ENCODE results near the gene GBA2.

The GBA2 gene

GRCh38 chr9:35748858-35749514 is at the start of gene GBA2, which contains the start of gene RGP1:
Gene GBA2 (minus strand): TSS chr9:35749228. CDS start chr9:35748704, 524 bp downstream.
Gene RGP1 (plus strand): TSS chr9:35749287. CDS start chr9:35749756, 469 bp downstream.
- DNase-seq, result peak; percentile 28 to 51 (median 35)

GRCh38 chr9:35797311-35798109 is 48.5 kb upstream of the GBA2 start:
- DNase-seq, result no peak

GRCh38 chr9:35795695-35796094 is 46.7 kb upstream of the GBA2 start:
- no peak for DNase-seq

GRCh38 chr9:35793461-35793860 is 44.4 kb upstream of the GBA2 start:
- no peak for DNase-seq

GRCh38 chr9:35792826-35793225 is 43.8 kb upstream of the GBA2 start:
- no peak for DNase-seq

GRCh38 chr9:35792024-35792813 is 43.2 kb upstream of the GBA2 start:
- DNase-seq, result no peak

GRCh38 chr9:35791297-35791921 is 42.4 kb upstream of the GBA2 start, which contains the start of gene NPR2:
Gene NPR2 (plus strand): TSS chr9:35791591. CDS start chr9:35792409, 818 bp downstream.
- no peak for DNase-seq

- peak in 2 of 4 experiments; percentile 8 to 23 for DNase-seq
Measured at GRCh38 chr9:35790385-35791296, 41.6 kb upstream of the GBA2 start.

GRCh38 chr9:35790025-35790384 is 41.0 kb upstream of the GBA2 start:
- no peak for DNase-seq

GRCh38 chr9:35789541-35789940 is 40.5 kb upstream of the GBA2 start:
- no peak for DNase-seq

GRCh38 chr9:35783418-35783817 is 34.4 kb upstream of the GBA2 start:
- DNase-seq, result no peak

- DNase-seq, result no peak
Measured at GRCh38 chr9:35781066-35781465, 32.0 kb upstream of the GBA2 start.

- no peak for DNase-seq
Measured at GRCh38 chr9:35778496-35778895, 29.5 kb upstream of the GBA2 start.

- DNase-seq, result no peak
Measured at GRCh38 chr9:35776018-35776417, 27.0 kb upstream of the GBA2 start.

- no peak for DNase-seq
Measured at GRCh38 chr9:35774907-35775635, 26.0 kb upstream of the GBA2 start.

GRCh38 chr9:35771943-35772342 is 22.9 kb upstream of the GBA2 start:
- DNase-seq, result no peak

- no peak for DNase-seq
Measured at GRCh38 chr9:35771534-35771933, 22.5 kb upstream of the GBA2 start.

- no peak for DNase-seq
Measured at GRCh38 chr9:35771075-35771433, 22.0 kb upstream of the GBA2 start.

GRCh38 chr9:35769763-35770162 is 20.7 kb upstream of the GBA2 start:
- no peak for DNase-seq

GRCh38 chr9:35767458-35767857 is 18.4 kb upstream of the GBA2 start:
- DNase-seq, result no peak

GRCh38 chr9:35766997-35767396 is 18.0 kb upstream of the GBA2 start:
- DNase-seq, result no peak

All from activated naive CD4-positive, alpha-beta T cell (primary cell).